Trophoblast cell (in vitro differentiated cells and primary cell): ENCODE results near the gene LCE4A.
A peak's percentile ranks its signal among the peaks of the same experiment; 100 is the strongest.

Source experiments
- DNase-seq, 2 donors: peaks; one replicate each; pipeline ENCODE4 v3.0.0-alpha.2; 2016
- H2AFZ ChIP-seq: 2 replicates; pipeline ENCODE4 v1.6.1; 2013; ENCODE audit warnings: low read length, moderate library complexity, mild to moderate bottlenecking; ENCODE audit not compliant: insufficient read depth, poor library complexity
- H2AK5ac ChIP-seq: 2 replicates; pipeline ENCODE4 v1.6.1; 2013; ENCODE audit warnings: mild to moderate bottlenecking, low read length
- H2BK120ac ChIP-seq: 2 replicates; pipeline ENCODE4 v1.6.1; 2013; ENCODE audit warnings: low read length, mild to moderate bottlenecking, moderate library complexity; ENCODE audit not compliant: insufficient read depth, poor library complexity
- H2BK12ac ChIP-seq: 2 replicates; pipeline ENCODE4 v1.6.1; 2013; ENCODE audit warnings: mild to moderate bottlenecking, low read length, moderate library complexity
- H2BK5ac ChIP-seq: 2 replicates; pipeline ENCODE4 v1.6.1; 2013; ENCODE audit warnings: low read length, low read depth, moderate library complexity, mild to moderate bottlenecking; ENCODE audit not compliant: poor library complexity
- H3K14ac ChIP-seq: 2 replicates; pipeline ENCODE4 v1.6.1; 2013; ENCODE audit warnings: mild to moderate bottlenecking, low read length
- H3K18ac ChIP-seq: 2 replicates; pipeline ENCODE4 v1.6.1; 2013; ENCODE audit warnings: mild to moderate bottlenecking, low read length
- H3K23ac ChIP-seq: 2 replicates; pipeline ENCODE4 v1.6.1; 2013; ENCODE audit warnings: low read length
- H3K27ac ChIP-seq: 2 replicates; pipeline ENCODE4 v1.5.1; 2013; ENCODE audit warnings: low read depth, mild to moderate bottlenecking, inconsistent platforms, low read length, moderate library complexity
- H3K27me3 ChIP-seq: 2 replicates; pipeline ENCODE4 v1.6.1; 2013; ENCODE audit warnings: inconsistent platforms, mild to moderate bottlenecking, low read length, moderate library complexity; ENCODE audit not compliant: insufficient read depth
- H3K36me3 ChIP-seq, 2 experiments: 1 replicate in 1 of 2; 2 replicates in 1 of 2; pipeline ENCODE4 v1.6.1; 2013; ENCODE audit warnings: low read length in 2 of 2, mild to moderate bottlenecking in 2 of 2, moderate library complexity in 1 of 2; ENCODE audit not compliant: insufficient read depth in 2 of 2, control insufficient read depth in 1 of 2
- H3K4ac ChIP-seq: 2 replicates; pipeline ENCODE4 v1.6.1; 2013; ENCODE audit warnings: low read depth, mild to moderate bottlenecking, low read length, moderate library complexity
- H3K4me1 ChIP-seq, 2 experiments: 1 replicate in 1 of 2; 2 replicates in 1 of 2; pipeline ENCODE4 v1.6.1; 2013; ENCODE audit warnings: low read length in 2 of 2, mild to moderate bottlenecking in 2 of 2, moderate library complexity in 1 of 2; ENCODE audit not compliant: insufficient read depth in 2 of 2, control insufficient read depth in 1 of 2
- H3K4me2 ChIP-seq: 2 replicates; pipeline ENCODE4 v1.6.1; 2013; ENCODE audit warnings: inconsistent platforms, mild to moderate bottlenecking, low read length, moderate library complexity
- H3K4me3 ChIP-seq: 2 replicates; pipeline ENCODE4 v1.5.1; 2013; ENCODE audit warnings: mild to moderate bottlenecking, low read depth, low read length, inconsistent platforms
- H3K79me1 ChIP-seq: one replicate; pipeline ENCODE4 v1.6.1; 2013; ENCODE audit warnings: low read length
- H3K79me2 ChIP-seq: 2 replicates; pipeline ENCODE4 v1.6.1; 2013; ENCODE audit warnings: low read length, mild to moderate bottlenecking; ENCODE audit not compliant: control insufficient read depth, insufficient read depth, poor library complexity
- H3K9ac ChIP-seq: 2 replicates; pipeline ENCODE4 v1.6.1; 2013; ENCODE audit warnings: mild to moderate bottlenecking, low read length
- H3K9me3 ChIP-seq: 2 replicates; pipeline ENCODE4 v1.6.1; 2013; ENCODE audit warnings: low read depth, mild to moderate bottlenecking, control low read depth, inconsistent platforms, low read length; ENCODE audit not compliant: insufficient read depth
- H4K12ac ChIP-seq: 2 replicates; pipeline ENCODE4 v1.6.1; 2013; ENCODE audit warnings: low read depth, mild to moderate bottlenecking, low read length, moderate library complexity
- H4K8ac ChIP-seq: 2 replicates; pipeline ENCODE4 v1.6.1; 2013; ENCODE audit warnings: low read depth, mild to moderate bottlenecking, low read length, moderate library complexity
- H4K91ac ChIP-seq: one replicate; pipeline ENCODE4 v1.6.1; 2013; ENCODE audit warnings: low read depth, mild to moderate bottlenecking, low read length, moderate library complexity
- WGBS: extraction: QIAGEN DNeasy Blood & Tissue Kit; methylation state at CpG from one replicate; pipeline ENCODE4 v1.1.7; 2013; ENCODE audit warnings: missing lambda C conversion rate; ENCODE audit not compliant: insufficient read length, insufficient coverage; ENCODE audit errors: extremely low coverage; 5-methylcytosine and 5-hydroxymethylcytosine counted together

The LCE4A gene

GRCh38 chr1:152737997-152738396 is 30.0 kb downstream of the LCE4A start:
- Histone ChIP-seq H2BK5ac (no peak overlapping the region), H3K79me2 (no peaks in the 10 kb centered on the region), H3K18ac (no peak overlapping the region), H2BK12ac (no peak overlapping the region), H4K91ac (no peak overlapping the region), H4K8ac (no peak overlapping the region), H3K79me1 (no peaks in the 10 kb centered on the region), H3K4me3 (no peak overlapping the region), H3K9ac (no peak overlapping the region), H2BK120ac (no peak overlapping the region), H2AK5ac (no peak overlapping the region), H3K9me3 (peaks cover 21% of the 10 kb centered on the region), H3K27me3 (no peaks in the 10 kb centered on the region), H3K27ac (no peak overlapping the region), H3K4me1 (no peaks in the 10 kb centered on the region), H3K23ac (no peak overlapping the region), H3K4me2 (no peak overlapping the region), H3K36me3 (no peaks in the 10 kb centered on the region), H3K4ac (no peak overlapping the region), H4K12ac (no peak overlapping the region), H2AFZ (no peak overlapping the region), H3K14ac (no peak overlapping the region)
- no peak for DNase-seq
- WGBS: no CpG with 5 or more reads among the region's 5 CpGs

GRCh38 chr1:152739841-152740240 is 31.9 kb downstream of the LCE4A start:
- Histone ChIP-seq H3K27me3 (no peaks in the 10 kb centered on the region), H3K4me3 (no peak overlapping the region), H3K79me2 (no peaks in the 10 kb centered on the region), H3K9ac (no peak overlapping the region), H2AK5ac (no peak overlapping the region), H3K9me3 (peaks cover 30% of the 10 kb centered on the region), H4K91ac (no peak overlapping the region), H4K12ac (no peak overlapping the region), H3K4me1 (no peaks in the 10 kb centered on the region), H3K18ac (no peak overlapping the region), H2BK5ac (no peak overlapping the region), H3K4me2 (no peak overlapping the region), H2BK120ac (no peak overlapping the region), H3K14ac (no peak overlapping the region), H4K8ac (no peak overlapping the region), H3K23ac (no peak overlapping the region), H2BK12ac (no peak overlapping the region), H3K36me3 (no peaks in the 10 kb centered on the region), H3K79me1 (no peaks in the 10 kb centered on the region), H3K27ac (no peak overlapping the region), H3K4ac (no peak overlapping the region), H2AFZ (no peak overlapping the region)
- no CpG with 5 or more reads among the region's 3 CpGs for WGBS
- DNase-seq: no peak

- Histone ChIP-seq H3K4me1 (no peaks in the 10 kb centered on the region), H3K27ac (no peak overlapping the region), H3K9me3 (peaks cover 31% of the 10 kb centered on the region), H3K4ac (no peak overlapping the region), H3K14ac (no peak overlapping the region), H3K79me2 (no peaks in the 10 kb centered on the region), H2AK5ac (no peak overlapping the region), H2AFZ (no peak overlapping the region), H4K8ac (no peak overlapping the region), H2BK120ac (no peak overlapping the region), H3K36me3 (no peaks in the 10 kb centered on the region), H3K18ac (no peak overlapping the region), H3K4me2 (no peak overlapping the region), H2BK5ac (no peak overlapping the region), H3K9ac (no peak overlapping the region), H2BK12ac (no peak overlapping the region), H4K12ac (no peak overlapping the region), H3K4me3 (no peak overlapping the region), H3K79me1 (no peaks in the 10 kb centered on the region), H3K23ac (no peak overlapping the region), H4K91ac (no peak overlapping the region), H3K27me3 (no peaks in the 10 kb centered on the region)
- no peak for DNase-seq
Measured at GRCh38 chr1:152741656-152742055, 33.7 kb downstream of the LCE4A start.

GRCh38 chr1:152743371-152744145 is 35.6 kb downstream of the LCE4A start:
- Histone ChIP-seq H3K9ac (no peak overlapping the region), H3K18ac (no peak overlapping the region), H3K4me2 (no peak overlapping the region), H3K4me1 (no peaks in the 10 kb centered on the region), H3K79me2 (no peaks in the 10 kb centered on the region), H2AK5ac (no peak overlapping the region), H2AFZ (no peak overlapping the region), H3K14ac (no peak overlapping the region), H3K27me3 (no peaks in the 10 kb centered on the region), H2BK5ac (no peak overlapping the region), H4K91ac (no peak overlapping the region), H2BK12ac (no peak overlapping the region), H4K8ac (no peak overlapping the region), H2BK120ac (no peak overlapping the region), H3K23ac (no peak overlapping the region), H3K4me3 (no peak overlapping the region), H3K9me3 (peaks cover 23% of the 10 kb centered on the region), H3K27ac (no peak overlapping the region), H3K4ac (no peak overlapping the region), H4K12ac (no peak overlapping the region), H3K36me3 (no peaks in the 10 kb centered on the region), H3K79me1 (no peaks in the 10 kb centered on the region)
- no CpG with 5 or more reads among the region's 2 CpGs for WGBS
- peak; percentile 98 to 99 for DNase-seq
